NT2/D1 (cell line): ENCODE data around the gene CAMK1D.

Experiments used
- SUZ12 ChIP-seq: IDR thresholded peaks from 2 replicates; pipeline ENCODE4 v1.6.1; 2011; ENCODE audit not compliant: insufficient read length, insufficient read depth; ENCODE audit errors: extremely low read depth
- YY1 ChIP-seq: IDR thresholded peaks from 2 replicates; pipeline ENCODE4 v1.6.1; 2011; ENCODE audit not compliant: insufficient read length, insufficient read depth
- ZNF274 ChIP-seq: IDR thresholded peaks from 2 replicates; pipeline ENCODE4 v1.6.1; 2011; ENCODE audit warnings: mild to moderate bottlenecking, low read depth, low read length

DNA sequence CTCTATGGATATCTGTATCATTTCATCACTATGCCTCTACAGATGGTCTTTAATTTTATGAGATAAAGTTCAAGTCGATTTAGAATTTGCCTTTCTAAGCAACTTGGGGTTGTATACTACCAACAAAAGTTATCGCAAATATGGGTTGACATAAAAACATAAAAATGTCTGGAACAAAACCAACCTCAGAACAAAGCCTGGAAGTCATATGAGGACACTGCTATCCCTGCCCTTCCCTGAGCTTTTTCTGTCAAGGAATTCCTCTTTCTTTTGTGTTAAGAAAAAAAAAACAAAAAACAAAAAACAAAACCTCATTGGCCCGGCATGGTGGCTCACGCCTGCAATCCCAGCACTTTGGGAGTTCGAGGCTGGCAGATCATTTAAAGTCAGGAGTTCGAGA, 319.3 kb downstream of the CAMK1D start:
- TF ChIP-seq ZNF274 = no peak
- no peak for TF ChIP-seq YY1
- TF ChIP-seq SUZ12 = no peak
